ENCODE data around the gene FMO3.

The FMO3 gene

DNA sequence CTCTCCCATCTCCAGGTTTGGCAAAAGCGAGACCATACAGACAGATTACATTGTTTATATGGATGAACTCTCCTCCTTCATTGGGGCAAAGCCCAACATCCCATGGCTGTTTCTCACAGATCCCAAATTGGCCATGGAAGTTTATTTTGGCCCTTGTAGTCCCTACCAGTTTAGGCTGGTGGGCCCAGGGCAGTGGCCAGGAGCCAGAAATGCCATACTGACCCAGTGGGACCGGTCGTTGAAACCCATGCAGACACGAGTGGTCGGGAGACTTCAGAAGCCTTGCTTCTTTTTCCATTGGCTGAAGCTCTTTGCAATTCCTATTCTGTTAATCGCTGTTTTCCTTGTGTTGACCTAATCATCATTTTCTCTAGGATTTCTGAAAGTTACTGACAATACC, 26.4 kb downstream of the FMO3 start:
- no peak for DNase-seq

DNA sequence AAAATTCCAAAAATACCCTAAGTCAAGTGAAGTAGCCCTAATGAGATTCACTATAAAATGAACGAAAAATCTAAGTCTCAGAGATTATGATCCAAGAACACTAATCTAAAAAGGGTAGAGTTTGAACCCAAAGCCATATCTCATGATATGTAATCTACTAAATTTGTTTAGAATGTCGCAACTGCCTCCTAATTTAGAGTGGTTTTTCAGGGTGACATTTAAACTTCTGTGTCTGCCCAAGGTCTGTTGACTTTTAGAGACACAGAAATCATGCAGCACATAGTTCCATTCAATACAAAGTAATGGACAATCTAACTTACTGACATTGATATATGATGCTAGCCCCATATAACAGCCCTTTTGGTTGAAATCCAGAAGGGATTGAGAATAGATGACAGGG, 28.9 kb downstream of the FMO3 start:
- no peak for DNase-seq

GRCh38 chr1:171122299-171122698, 31.6 kb downstream of the FMO3 start:
- no peak for DNase-seq

DNA sequence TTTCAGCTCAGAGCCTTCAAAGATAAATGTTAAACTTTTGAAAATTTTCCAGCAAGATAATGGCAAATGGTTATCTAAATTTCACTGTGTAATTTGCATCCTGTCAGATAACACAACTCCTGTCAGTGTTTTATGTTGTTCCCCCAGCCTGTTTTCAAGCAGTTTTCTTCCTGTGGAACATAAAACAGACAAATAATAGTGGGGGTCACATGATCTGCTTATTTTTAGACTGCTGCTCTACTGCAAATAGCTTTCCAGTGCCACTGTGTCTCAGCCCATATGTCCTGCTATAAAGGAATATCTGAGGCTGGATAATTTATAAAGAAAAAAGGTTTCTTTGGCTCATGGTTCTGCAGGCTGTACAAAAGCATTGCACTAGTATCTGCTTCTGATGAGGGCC, 32.2 kb downstream of the FMO3 start:
- DNase-seq: no peak

DNA sequence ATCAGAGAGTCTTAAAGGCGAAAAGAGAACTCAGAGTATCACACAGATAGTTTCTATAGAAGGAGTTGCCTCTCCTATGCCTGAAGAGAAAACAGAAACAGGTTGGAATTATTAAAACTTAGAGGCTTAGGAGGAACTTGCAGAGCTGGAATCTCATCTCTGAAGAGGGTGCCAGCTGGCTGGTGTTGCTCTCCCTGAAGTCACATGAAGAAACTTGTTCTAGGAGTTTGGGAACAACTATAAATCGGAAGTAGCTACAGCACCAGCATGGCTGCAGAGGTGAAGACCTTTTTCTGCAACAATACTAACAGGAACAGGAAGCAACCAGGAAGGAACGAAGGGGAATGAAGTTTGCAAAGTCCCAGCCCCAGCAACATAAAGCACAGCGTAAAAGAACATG, 35.8 kb downstream of the FMO3 start:
- no peak for DNase-seq

GRCh38 chr1:171127099-171127498, 36.4 kb downstream of the FMO3 start:
- no peak for DNase-seq

GRCh38 chr1:171127501-171127900, 36.8 kb downstream of the FMO3 start:
- no peak for DNase-seq

DNA sequence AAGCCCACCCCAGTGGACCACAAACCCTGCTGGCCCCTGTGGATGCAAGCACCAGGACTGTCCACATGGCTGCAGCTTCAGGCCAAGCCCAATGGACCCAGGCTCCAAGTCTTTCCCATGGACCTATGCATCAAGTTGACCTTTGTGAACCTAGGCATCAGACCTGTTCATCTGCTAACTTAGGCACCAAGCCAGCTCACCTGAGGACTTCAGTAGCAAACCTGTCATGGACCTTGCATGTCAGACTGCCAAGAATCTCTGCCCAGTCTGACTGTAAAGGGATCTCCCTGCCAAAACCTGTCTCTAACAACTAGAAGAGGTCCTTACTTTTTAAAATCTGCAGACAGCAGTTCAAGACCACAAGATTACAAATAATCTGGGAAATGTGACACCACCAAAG, 37.8 kb downstream of the FMO3 start:
- DNase-seq: no peak

- no peak for DNase-seq
Measured at GRCh38 chr1:171134204-171134923, 43.7 kb downstream of the FMO3 start.

DNA sequence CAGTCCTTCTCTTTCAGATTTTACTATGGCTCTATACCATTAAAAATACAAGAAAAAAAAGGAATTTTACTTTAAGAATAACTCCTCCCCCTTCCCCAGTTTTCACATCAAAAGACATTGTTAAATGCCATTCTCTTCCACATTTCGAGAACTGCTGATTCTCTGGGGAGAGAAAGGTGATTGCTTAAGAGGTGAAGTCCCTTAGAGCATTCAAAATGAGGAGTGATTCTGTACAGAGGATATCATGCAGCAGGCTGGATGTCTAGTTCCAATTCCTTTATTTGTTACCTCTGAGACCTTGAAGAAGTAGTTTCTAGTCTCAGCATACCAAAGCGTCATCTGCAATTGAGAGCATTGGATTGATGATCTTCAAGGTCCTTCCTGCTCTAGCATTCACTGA, 46.9 kb downstream of the FMO3 start:
- no peak for DNase-seq

GRCh38 chr1:171138980-171139379, 48.3 kb downstream of the FMO3 start:
- no peak for DNase-seq

DNA sequence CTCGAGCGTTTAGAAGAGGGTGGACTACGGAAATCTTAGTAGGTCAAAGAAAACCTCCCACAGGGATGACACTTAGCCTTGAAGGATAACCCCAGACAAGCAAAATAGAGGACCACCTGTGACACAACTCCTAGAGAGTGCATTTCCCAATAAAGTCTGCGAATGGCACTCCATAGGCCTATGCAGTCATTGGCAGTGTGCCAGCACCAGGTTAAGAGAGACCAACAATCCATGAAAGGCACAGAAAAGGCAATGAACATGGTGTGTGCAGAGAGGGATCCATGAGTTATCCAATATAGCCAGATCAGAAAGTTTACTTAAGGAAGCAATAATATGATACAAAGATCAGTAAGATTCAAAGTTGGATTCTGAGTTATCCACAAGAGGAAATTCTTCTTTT, 49.2 kb downstream of the FMO3 start:
- no peak for DNase-seq

DNA sequence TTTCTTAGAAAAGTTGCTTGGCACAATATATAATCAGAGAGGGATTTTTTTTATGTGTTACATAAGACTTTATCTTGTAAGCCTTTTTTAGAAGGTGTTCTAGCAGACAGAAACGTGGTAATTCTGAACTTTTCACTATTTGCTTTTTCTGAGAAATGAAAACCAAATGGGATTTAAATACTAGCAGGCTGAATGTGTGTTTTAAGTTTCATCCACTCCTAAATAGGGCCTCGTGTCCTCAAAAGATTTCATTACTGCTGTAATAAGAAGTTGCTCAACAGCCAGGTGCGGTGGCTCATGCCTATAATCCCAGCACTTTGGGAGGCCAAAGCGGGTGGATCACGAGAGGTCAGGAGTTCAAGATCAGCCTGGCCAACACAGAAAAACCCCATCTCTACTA, 49.7 kb downstream of the FMO3 start:
- DNase-seq: no peak

DNA sequence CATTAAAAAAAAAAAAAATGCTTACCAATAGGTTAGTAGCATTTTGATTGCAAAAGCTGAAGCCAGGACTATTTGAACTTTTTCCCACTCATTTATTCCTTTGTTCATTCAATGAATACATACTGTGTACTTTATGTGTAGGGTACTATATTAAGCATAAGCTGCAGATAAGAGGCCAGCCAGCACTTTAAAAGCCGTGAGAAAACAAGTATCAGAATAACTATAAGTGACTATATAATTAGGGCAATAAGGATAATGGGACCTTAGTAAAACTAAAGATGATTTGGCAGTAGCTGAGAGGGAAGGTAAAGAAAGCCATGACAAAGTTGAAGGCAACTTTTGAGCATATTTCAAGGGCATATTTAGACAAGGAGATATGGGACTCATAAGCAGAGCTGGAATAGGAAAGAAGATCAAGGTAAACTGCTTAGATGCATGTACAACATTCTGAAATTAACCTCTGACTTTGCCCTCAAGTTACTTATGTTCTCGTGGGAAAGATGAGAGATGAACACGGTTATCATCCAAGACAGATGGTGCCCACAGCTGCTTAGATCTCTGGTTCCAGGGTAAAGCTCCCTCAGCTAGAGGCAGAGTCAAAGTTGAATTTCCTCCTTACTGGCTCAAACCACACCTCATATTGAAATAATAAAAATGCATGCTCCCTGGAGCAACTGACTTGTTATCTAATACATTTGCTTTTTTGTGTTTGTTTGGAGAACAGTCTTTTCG, 50.4 kb downstream of the FMO3 start:
- DNase-seq: no peak

DNA sequence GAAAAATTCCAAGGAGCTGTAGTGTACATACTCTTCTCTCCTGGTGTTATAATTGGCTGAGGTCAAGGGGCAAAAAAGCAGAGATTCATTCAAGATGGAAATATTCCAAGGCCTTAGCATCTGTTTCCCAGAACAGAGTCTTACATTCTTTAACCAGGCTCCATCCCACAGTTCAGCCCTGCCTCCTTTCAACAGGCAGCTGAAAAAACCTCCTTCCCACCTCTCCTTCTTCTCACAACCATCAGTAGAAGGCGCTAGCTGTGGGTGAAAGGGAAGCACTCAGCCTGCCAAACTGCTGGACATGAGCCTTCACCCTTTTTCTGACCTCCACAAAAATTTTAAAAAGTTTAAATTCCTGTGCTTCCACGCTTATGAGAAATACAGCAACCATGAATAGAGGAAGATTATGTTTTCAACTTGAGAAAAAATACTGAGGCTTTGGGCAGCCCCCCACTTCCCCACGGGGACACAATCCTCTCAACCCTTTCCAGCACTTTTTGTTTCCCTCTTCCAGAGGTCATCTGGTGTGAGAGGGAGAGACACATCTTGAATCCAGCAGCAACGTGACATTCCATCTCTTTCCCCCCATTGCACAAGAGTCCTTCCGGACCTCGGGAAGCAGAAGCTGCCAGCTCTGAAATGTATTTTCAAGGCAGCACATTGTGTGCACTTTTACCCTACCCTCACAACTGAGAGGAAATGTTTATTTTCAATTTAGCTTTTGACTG, 51.1 kb downstream of the FMO3 start:
- no peak for DNase-seq

DNA sequence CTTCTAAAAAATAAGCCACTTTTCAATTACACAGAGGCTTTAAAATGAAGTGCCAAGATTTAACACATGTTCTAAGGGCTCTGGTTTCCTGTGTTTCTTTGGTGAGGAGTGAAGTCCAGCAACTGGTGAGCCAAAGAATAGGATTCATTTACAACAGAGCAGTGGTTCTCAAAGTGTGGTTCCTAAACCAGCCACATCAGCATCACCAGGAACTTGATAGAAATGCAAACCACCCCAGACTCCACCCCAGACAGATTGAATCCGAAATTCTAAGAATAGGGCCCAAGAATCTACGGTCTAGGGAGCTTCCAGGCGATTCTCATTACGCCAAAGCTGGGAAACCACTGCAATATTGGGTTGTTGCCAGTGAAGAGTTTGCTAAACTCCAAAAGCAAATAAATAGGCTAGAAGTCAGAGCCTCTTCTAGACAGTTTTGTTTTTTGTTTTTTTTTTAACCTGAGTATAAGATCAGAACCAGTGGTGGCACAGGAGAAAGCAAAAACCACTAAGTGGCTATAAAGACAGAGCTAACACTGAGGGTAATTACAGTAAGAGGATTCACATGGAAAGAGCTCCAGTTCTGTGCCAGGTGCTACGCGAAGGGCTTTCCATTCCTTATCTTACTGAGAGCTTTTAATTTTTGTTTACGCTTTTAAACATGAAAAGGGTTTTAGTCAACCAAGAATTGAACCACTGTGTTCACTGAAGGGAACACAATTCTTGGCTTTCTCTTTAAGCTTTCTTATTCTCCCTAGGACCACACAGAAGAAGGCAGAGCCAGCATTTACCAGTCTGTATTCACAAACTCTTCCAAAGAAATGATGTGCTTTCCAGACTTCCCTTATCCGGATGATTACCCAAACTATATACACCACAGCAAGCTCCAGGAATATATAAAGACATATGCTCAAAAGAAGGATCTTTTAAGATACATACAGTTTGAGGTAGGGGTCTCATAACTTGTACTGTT, 52.0 kb downstream of the FMO3 start:
- no peak for DNase-seq

DNA sequence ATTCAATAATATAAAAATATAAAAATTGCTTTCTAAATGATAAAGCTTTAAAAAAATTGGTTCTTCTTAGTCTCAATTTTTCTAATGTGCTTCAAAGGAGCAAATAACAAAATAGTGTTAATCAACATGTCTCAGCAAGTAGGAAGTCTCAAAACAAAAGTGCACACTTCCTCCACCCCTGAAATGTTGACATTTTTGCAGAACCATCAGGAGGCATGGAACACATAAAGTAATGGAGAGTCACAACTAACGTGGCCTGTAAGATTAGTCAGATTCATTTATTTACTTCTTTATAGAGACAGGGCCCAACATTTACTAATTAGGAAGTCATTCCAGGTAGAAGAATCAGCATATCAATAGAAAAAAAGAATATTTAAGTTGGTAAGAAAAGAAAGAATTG, 59.5 kb downstream of the FMO3 start:
- DNase-seq: no peak

DNA sequence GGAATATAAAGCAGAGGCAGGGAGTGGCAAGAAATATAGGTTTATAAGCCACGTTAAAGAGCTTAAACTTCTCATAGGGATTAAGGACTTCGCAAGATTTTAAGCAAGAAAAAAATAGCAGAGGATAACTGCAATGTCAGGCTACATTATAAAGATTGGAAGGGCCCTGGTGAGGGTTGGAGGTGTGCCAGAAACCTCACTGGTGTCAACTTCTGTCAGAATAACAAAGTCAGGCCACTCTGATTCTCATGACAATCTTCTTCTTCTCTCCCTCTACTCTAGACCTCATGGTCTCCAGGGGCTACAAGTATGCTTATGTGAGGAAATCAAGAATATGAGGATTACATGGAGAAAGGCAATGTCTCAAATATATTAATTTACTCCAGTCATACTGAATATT, 61.8 kb downstream of the FMO3 start:
- no peak for DNase-seq

- no peak for DNase-seq
Measured at GRCh38 chr1:171155484-171155883, 64.8 kb downstream of the FMO3 start.

- no peak for DNase-seq
Measured at GRCh38 chr1:171158096-171158495, 67.4 kb downstream of the FMO3 start.

GRCh38 chr1:171158551-171158950, 67.8 kb downstream of the FMO3 start:
- DNase-seq: no peak

DNA sequence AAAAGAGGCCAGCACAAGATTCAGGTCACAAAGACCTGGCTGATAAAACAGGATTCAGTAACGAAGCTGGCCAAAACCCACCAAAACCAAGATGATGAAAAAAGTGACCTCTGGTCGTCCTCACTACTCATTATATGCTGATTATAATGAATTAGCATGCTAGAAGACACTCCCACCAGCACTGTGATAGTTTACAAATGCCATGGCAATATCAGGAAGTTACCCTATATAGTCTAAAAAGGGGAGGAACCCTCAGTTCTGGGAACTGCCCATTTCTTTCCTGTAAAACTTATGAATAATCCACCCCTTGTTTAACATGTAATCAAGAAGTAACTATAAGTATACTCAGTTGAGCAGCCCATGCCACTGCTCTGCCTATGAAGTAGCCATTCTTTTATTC, 68.4 kb downstream of the FMO3 start:
- DNase-seq: no peak

- DNase-seq: no peak
Measured at GRCh38 chr1:171160211-171160610, 69.5 kb downstream of the FMO3 start.

Data from activated CD4-positive, alpha-beta T cell treated with anti-CD3 and anti-CD28 coated beads for 4 hours (primary cell).